Neuronal stem cell (in vitro differentiated cells): ENCODE measurements around the gene MAST3.

Experiments
- DNase-seq: peaks from one replicate; pipeline ENCODE4 v3.0.0-alpha.2; 2013; ENCODE audit warnings: low spot score
- H2AFZ ChIP-seq: one replicate; pipeline ENCODE4 v1.6.1; 2013; ENCODE audit warnings: mild to moderate bottlenecking, low read length, inconsistent platforms
- H2AK5ac ChIP-seq: 2 replicates; pipeline ENCODE4 v1.6.1; 2013; ENCODE audit warnings: low read depth, mild to moderate bottlenecking, inconsistent platforms, low read length, moderate library complexity, mixed read lengths
- H2BK120ac ChIP-seq: 2 replicates; pipeline ENCODE4 v1.6.1; 2013; ENCODE audit warnings: low read depth, mild to moderate bottlenecking, inconsistent platforms, low read length, moderate library complexity, mixed read lengths
- H2BK12ac ChIP-seq: one replicate; pipeline ENCODE4 v1.6.1; 2013; ENCODE audit warnings: low read length, inconsistent platforms
- H2BK15ac ChIP-seq: 2 replicates; pipeline ENCODE4 v1.6.1; 2013; ENCODE audit warnings: mild to moderate bottlenecking, low read length, inconsistent platforms, mixed read lengths
- H2BK5ac ChIP-seq: one replicate; pipeline ENCODE4 v1.6.1; 2013; ENCODE audit warnings: inconsistent platforms, mild to moderate bottlenecking, low read length, moderate library complexity
- H3K14ac ChIP-seq: one replicate; pipeline ENCODE4 v1.6.1; 2013; ENCODE audit warnings: low read length, inconsistent platforms
- H3K18ac ChIP-seq: 2 replicates; pipeline ENCODE4 v1.6.1; 2013; ENCODE audit warnings: low read length, inconsistent platforms
- H3K23ac ChIP-seq: 2 replicates; pipeline ENCODE4 v1.6.1; 2013; ENCODE audit warnings: low read depth, mild to moderate bottlenecking, mixed read lengths, low read length, inconsistent platforms; ENCODE audit not compliant: poor library complexity
- H3K27ac ChIP-seq: replicated peaks from 3 replicates; pipeline ENCODE4 v1.5.1; 2013; ENCODE audit warnings: low read length, inconsistent platforms
- H3K27me3 ChIP-seq, 3 experiments: 2 replicates each; pipeline ENCODE4 v1.6.1; 2013; ENCODE audit warnings: low read length in 3 of 3, mild to moderate bottlenecking in 2 of 3, inconsistent platforms in 1 of 3, low read depth in 1 of 3, mixed read lengths in 1 of 3, moderate library complexity in 1 of 3; ENCODE audit not compliant: control insufficient read depth in 3 of 3, insufficient read depth in 3 of 3
- H3K36me3 ChIP-seq, 2 donors: replicated peaks in 1 of 2; 2 replicates each; pipeline ENCODE4 v1.6.1; 2013; ENCODE audit warnings: low read length in 2 of 2; ENCODE audit not compliant: control insufficient read depth in 2 of 2, insufficient read depth in 2 of 2
- H3K4ac ChIP-seq: 2 replicates; pipeline ENCODE4 v1.6.1; 2013; ENCODE audit warnings: inconsistent platforms, mild to moderate bottlenecking, low read length, moderate library complexity
- H3K4me1 ChIP-seq, 2 donors: 1 replicate in 1 of 2; 2 replicates in 1 of 2; pipeline ENCODE4 v1.6.1; 2013; ENCODE audit warnings: low read length in 2 of 2, low read depth in 1 of 2; ENCODE audit not compliant: control insufficient read depth in 2 of 2, insufficient read depth in 1 of 2
- H3K4me2 ChIP-seq: one replicate; pipeline ENCODE4 v1.6.1; 2013; ENCODE audit warnings: mild to moderate bottlenecking, low read length, inconsistent platforms; ENCODE audit not compliant: insufficient read depth, poor library complexity, severe bottlenecking
- H3K4me3 ChIP-seq, 2 donors: 2 replicates each; pipeline ENCODE4 v1.5.1; 2013; ENCODE audit warnings: low read length in 2 of 2, mild to moderate bottlenecking in 2 of 2, inconsistent platforms in 1 of 2, moderate library complexity in 1 of 2
- H3K79me1 ChIP-seq: one replicate; pipeline ENCODE4 v1.6.1; 2013; ENCODE audit warnings: low read depth, mild to moderate bottlenecking, inconsistent platforms, low read length, moderate library complexity
- H3K9ac ChIP-seq: one replicate; pipeline ENCODE4 v1.6.1; 2013; ENCODE audit warnings: mild to moderate bottlenecking, low read depth, low read length, inconsistent platforms; ENCODE audit not compliant: poor library complexity
- H3K9me3 ChIP-seq, 2 donors: replicated peaks in 1 of 2; 2 replicates each; pipeline versions ENCODE3 to v1.6.1; 2013; ENCODE audit warnings: low read length in 2 of 2, mild to moderate bottlenecking in 2 of 2, inconsistent platforms in 1 of 2, low read depth in 1 of 2, mixed read lengths in 1 of 2, moderate library complexity in 1 of 2; ENCODE audit not compliant: control insufficient read depth in 2 of 2, insufficient read depth in 1 of 2
- H4K8ac ChIP-seq: one replicate; pipeline ENCODE4 v1.6.1; 2013; ENCODE audit warnings: low read depth, mild to moderate bottlenecking, inconsistent platforms, low read length, moderate library complexity
- H4K91ac ChIP-seq: one replicate; pipeline ENCODE4 v1.6.1; 2013; ENCODE audit warnings: low read length, low read depth, mild to moderate bottlenecking, inconsistent platforms; ENCODE audit not compliant: poor library complexity
- WGBS, 2 donors: extraction: QIAGEN DNeasy Blood & Tissue Kit; methylation state at CpG; one replicate each; pipeline ENCODE4 v1.1.7; 2013; ENCODE audit warnings: missing lambda C conversion rate in 2 of 2, mixed read lengths in 1 of 2; ENCODE audit not compliant: insufficient read length in 2 of 2, insufficient replicate concordance in 1 of 2; ENCODE audit errors: extremely low coverage in 2 of 2; 5-methylcytosine and 5-hydroxymethylcytosine counted together

Gene MAST3

GRCh38 chr19:18090545-18091216 lies 6.9 kb upstream of the MAST3 start:
- peak overlapping the region; percentile 83 for H2AK5ac ChIP-seq
- no peak overlapping the region for H4K8ac ChIP-seq
- no peak overlapping the region for H2BK5ac ChIP-seq
- H3K4me1 ChIP-seq = peaks cover 1% of the 10 kb centered on the region in 2 donors
- no peak overlapping the region for H3K14ac ChIP-seq
- H3K4ac ChIP-seq = no peak overlapping the region
- no peak overlapping the region for H3K27ac ChIP-seq
- no peak overlapping the region for H3K18ac ChIP-seq
- no peaks in the 10 kb centered on the region for H3K27me3 ChIP-seq
- no peak overlapping the region for H2BK12ac ChIP-seq
- DNase-seq = no peak
- peaks cover 2% of the 10 kb centered on the region for H3K79me1 ChIP-seq
- no peak overlapping the region for H4K91ac ChIP-seq
- H2AFZ ChIP-seq = peak overlapping the region; percentile 51
- H3K23ac ChIP-seq = peak overlapping the region; percentile 67
- H3K36me3 ChIP-seq = no peaks in the 10 kb centered on the region
- no peak overlapping the region for H2BK120ac ChIP-seq
- H3K4me3 ChIP-seq = no peak overlapping the region
- H3K9me3 ChIP-seq = no peaks in the 10 kb centered on the region
- H3K4me2 ChIP-seq = no peak overlapping the region
- H2BK15ac ChIP-seq = no peak overlapping the region
- no CpG with 5 or more reads among the region's 12 CpGs for WGBS, 2 donors
- no peak overlapping the region for H3K9ac ChIP-seq

- H3K14ac ChIP-seq = no peak overlapping the region
- no peak overlapping the region for H3K27ac ChIP-seq
- H3K4me1 ChIP-seq = peaks cover 1% of the 10 kb centered on the region in 2 donors
- no peak overlapping the region for H3K4me2 ChIP-seq
- H2AK5ac ChIP-seq = no peak overlapping the region
- no peak overlapping the region for H4K8ac ChIP-seq
- H3K36me3 ChIP-seq = no peaks in the 10 kb centered on the region
- no CpG with 5 or more reads among the region's 12 CpGs for WGBS, 2 donors
- H3K4ac ChIP-seq = no peak overlapping the region
- no peak overlapping the region for H3K4me3 ChIP-seq
- H2AFZ ChIP-seq = peak overlapping the region; percentile 51
- H2BK12ac ChIP-seq = no peak overlapping the region
- no peak for DNase-seq
- no peak overlapping the region for H3K18ac ChIP-seq
- no peak overlapping the region for H2BK120ac ChIP-seq
- no peak overlapping the region for H2BK15ac ChIP-seq
- no peak overlapping the region for H3K23ac ChIP-seq
- no peaks in the 10 kb centered on the region for H3K27me3 ChIP-seq
- H2BK5ac ChIP-seq = no peak overlapping the region
- H3K9me3 ChIP-seq = no peaks in the 10 kb centered on the region
- H4K91ac ChIP-seq = no peak overlapping the region
- H3K9ac ChIP-seq = no peak overlapping the region
- H3K79me1 ChIP-seq = peaks cover 2% of the 10 kb centered on the region
These were observed 6.4 kb upstream of the MAST3 start for GRCh38 chr19:18091217-18091608.

GRCh38 chr19:18093439-18094161 lies 4.0 kb upstream of the MAST3 start:
- H3K4ac ChIP-seq = no peak overlapping the region
- H3K9ac ChIP-seq = no peak overlapping the region
- no peaks in the 10 kb centered on the region for H3K9me3 ChIP-seq
- no peaks in the 10 kb centered on the region for H3K36me3 ChIP-seq
- no peak overlapping the region for H2BK120ac ChIP-seq
- DNase-seq = no peak
- no peak overlapping the region for H4K8ac ChIP-seq
- peak overlapping the region; percentile 46 for H2AK5ac ChIP-seq
- no peak overlapping the region for H3K27ac ChIP-seq
- WGBS, 2 donors = 100% methylated on average over 1 of the region's 6 CpGs; no CpG with 5 or more reads in 1 of the 2 donors
- no peak overlapping the region for H4K91ac ChIP-seq
- H3K14ac ChIP-seq = no peak overlapping the region
- peak overlapping the region; percentile 10 for H2BK12ac ChIP-seq
- H3K18ac ChIP-seq = no peak overlapping the region
- peaks cover 4 to 5% of the 10 kb centered on the region in 2 donors for H3K4me1 ChIP-seq
- H3K4me3 ChIP-seq = no peak overlapping the region
- H3K79me1 ChIP-seq = peaks cover 2% of the 10 kb centered on the region
- no peak overlapping the region for H2BK15ac ChIP-seq
- peak overlapping the region; percentile 45 for H2AFZ ChIP-seq
- H3K23ac ChIP-seq = no peak overlapping the region
- H3K27me3 ChIP-seq = peaks cover under 1 to 10% (median 10%) of the 10 kb centered on the region in 3 experiments
- peak overlapping the region; percentile 2 for H3K4me2 ChIP-seq
- H2BK5ac ChIP-seq = no peak overlapping the region

- Histone ChIP-seq H4K91ac (no peak overlapping the region), H3K18ac (no peak overlapping the region), H4K8ac (no peak overlapping the region), H2BK12ac (no peak overlapping the region), H3K14ac (no peak overlapping the region), H3K36me3 (no peaks in the 10 kb centered on the region), H3K27ac (no peak overlapping the region), H3K79me1 (no peaks in the 10 kb centered on the region), H3K4me3 (no peak overlapping the region), H3K9me3 (no peaks in the 10 kb centered on the region), H2AK5ac (no peak overlapping the region), H3K4me2 (no peak overlapping the region), H3K9ac (no peak overlapping the region), H3K27me3 (peaks cover 2 to 22% (median 22%) of the 10 kb centered on the region in 3 experiments), H3K4ac (no peak overlapping the region), H2AFZ (no peak overlapping the region), H3K4me1 (peaks cover 6 to 8% of the 10 kb centered on the region in 2 donors), H3K23ac (no peak overlapping the region), H2BK5ac (no peak overlapping the region), H2BK15ac (no peak overlapping the region), H2BK120ac (no peak overlapping the region)
- DNase-seq = no peak
- no CpG with 5 or more reads among the region's 2 CpGs for WGBS, 2 donors
These were observed 1.3 kb upstream of the MAST3 start for GRCh38 chr19:18096258-18096657.
